HUDEP-2 (cell line): ENCODE measurements around the gene MTA1.

Experiments used
- DNase-seq, 76 experiments: peaks; one replicate each; lab custom pipeline; 2025; ENCODE audit not compliant: unreplicated experiment in 76 of 76; lab: John Stamatoyannopoulos, UW

MTA1 gene

DNA sequence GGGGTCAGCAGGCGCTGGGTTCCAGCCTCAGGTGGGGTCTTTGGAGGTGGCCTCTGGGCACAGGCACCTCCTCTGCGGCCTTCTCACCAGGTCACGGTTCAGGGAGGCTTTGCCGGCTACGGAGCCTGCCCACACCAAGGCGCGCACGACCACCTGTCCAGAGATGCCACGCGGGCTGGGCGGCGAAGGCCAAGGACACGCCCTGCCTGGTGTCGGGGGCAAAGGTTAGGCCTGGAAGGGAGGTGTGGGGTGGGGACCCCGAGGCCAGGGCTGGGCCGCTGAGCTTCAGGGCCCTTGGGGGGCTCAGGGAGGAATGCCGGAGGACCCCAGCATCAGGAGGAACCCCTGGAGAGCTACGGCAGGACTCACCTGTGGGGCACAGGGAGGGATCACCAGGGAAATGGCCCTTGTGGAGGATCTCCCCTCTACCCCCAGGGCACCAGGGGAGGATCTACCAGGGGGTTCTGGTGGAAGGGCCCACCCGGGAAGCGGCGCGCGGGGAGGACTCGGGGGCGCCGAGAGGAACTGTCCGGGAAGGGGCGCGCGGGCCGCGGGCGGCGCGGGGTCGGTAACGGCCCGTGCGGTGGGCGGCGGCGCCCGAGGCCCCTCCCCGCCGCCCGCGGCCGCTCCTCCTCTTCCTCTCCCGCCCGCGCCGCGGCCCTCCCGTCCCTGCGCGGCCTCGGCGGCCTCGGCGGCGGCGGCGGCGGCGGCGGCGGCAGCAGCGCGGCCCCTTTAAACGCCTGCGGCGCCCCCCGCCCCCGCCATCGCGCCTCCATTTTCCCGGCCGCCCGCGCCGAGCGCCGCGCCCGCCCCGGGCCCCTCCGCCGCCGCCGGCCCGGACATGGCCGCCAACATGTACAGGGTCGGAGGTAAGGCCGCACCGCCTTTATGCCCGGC, at the start of gene MTA1:
MTA1 (plus strand) TSS at position 633 of the 897 bp plus-strand sequence; CDS start at position 842, 209 bp downstream.
- peak in 8 of 76 experiments; percentile 15 to 30 (median 21) for DNase-seq

DNA sequence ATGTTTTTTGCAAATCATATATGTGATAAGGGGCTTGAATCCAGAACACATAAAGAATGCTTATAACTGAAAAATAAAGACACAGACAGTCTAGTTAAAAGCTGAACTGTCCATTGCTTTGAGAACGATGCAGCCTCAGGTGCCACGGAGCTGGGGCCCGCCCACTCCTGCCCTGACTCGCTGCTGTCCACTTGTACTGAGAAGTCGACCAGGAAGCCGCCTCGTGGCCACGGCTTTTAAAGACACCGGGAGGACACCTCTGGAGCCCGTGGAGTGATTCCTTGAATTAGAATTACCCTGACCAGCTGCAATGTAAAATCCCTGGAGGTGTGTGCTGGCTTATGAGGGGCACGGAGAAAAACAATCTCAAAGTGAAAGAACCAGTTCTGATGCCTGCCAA, 45.2 kb upstream of the MTA1 start:
- no peak for DNase-seq

DNA sequence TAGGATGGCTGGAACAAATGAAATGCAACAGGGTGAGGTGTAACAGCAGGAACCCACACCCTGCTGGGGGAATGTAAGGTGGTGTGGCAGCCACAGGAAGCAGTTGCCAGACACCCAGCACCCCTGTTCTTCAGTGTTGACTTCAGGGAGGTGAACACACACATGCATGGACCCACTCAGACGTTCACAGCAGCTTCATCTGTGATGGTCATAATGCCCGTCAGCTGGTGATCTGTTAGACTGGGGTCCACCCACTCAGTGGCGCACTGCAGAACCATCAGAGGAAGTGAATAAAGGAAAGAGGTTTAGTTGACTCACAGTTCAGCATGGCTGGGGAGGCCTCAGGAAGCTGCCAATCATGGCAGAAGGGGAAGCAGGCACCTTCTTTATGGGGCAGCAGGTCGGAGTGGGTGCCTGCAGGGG, 44.0 kb upstream of the MTA1 start:
- DNase-seq = peak in 1 of 76 experiments; percentile 4

DNA sequence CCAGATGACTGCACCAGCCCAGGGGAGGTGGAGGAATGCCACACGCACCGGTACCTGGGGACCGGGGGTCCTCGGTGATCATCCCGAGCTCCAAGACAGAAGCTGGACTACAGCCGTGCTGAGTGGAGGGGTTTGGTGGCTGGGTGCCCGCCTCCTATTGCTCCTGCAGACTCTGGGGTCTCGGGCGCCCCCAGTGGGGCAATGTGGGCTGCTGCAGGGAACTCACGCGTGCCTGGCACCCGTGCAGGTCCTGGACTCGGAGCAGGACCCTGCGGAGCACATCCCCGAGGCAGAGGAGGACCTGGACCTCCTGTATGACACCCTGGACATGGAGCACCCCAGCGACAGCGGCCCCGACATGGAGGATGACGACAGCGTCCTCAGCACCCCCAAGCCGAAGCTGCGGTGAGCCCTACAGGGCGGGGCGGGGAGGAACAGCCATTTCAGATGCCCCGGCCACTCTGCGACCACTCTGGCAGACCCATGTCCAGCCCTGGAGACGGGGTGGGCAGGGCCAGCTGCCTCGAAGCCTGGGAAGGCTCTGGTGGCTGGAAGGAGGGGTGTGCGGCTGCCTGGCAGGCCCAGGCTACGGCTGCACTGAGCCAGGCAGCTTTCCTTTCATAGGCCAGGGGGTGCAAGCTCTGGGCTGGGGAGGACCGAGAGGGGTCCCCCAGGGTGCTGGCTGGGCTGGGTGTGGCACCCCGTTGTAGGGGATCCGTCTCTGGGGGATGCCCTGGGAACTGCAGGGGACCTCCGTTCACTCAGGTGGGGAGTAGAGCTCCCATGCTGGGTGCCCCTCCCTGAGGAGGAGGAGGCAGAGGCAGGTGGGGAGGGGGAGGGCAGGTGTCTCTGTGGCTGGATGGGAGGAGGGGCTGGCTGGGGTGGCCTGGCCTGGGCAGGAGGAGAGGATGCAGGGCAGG, 42.8 kb upstream of the MTA1 start:
- no peak for DNase-seq

DNA sequence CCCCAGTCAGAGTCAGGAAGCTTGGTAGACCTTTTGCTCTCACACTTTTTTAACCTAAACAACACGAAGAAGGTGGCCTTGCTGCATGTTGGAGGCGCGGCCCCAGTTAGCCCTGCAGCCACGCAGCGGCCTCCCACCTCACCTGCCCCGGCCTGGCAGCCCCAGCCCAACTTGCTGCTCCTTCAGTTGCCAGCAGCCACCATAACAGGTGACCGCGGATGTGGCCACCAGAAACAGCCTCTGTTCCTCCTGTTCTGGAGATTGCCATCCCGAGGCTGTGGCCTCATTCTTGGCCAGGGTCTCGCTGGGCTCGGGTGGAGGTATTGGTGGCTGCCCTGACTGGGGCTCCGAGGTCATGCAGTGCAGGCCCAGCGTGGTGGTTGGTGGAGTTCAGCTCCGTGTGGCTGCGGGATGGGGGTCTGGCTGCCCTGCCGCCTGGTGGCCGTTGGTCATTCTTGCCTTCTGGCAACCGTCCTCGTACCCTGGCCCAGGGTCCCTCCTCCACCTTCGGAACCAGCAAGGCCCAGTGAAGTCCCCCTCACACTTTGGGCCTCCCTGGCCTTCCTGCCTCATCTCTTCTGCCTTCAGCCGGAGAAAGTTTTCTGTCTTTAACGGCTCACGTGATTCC, 42.0 kb upstream of the MTA1 start:
- DNase-seq = no peak

DNA sequence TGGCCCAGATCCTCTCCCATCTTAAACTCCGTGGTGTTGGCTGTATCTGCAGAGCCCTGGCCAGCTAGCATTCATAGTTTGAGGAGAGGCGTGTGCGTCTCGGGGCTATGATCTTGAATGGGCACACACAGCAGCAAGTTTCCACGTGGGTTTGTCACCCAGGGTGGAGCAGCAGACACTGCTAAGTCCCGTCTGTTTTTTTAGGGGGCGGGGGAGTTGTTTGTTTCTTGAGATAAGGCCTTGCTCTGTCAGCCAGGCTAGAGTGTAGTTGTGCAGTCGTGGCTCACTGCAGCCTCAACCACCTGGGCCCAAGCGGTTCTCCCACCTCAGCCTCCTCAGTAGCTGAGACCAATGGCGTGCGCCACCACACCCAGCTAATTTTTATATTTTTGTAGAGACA, 41.4 kb upstream of the MTA1 start:
- DNase-seq = peak in 60 of 76 experiments; percentile 11 to 78 (median 53)

DNA sequence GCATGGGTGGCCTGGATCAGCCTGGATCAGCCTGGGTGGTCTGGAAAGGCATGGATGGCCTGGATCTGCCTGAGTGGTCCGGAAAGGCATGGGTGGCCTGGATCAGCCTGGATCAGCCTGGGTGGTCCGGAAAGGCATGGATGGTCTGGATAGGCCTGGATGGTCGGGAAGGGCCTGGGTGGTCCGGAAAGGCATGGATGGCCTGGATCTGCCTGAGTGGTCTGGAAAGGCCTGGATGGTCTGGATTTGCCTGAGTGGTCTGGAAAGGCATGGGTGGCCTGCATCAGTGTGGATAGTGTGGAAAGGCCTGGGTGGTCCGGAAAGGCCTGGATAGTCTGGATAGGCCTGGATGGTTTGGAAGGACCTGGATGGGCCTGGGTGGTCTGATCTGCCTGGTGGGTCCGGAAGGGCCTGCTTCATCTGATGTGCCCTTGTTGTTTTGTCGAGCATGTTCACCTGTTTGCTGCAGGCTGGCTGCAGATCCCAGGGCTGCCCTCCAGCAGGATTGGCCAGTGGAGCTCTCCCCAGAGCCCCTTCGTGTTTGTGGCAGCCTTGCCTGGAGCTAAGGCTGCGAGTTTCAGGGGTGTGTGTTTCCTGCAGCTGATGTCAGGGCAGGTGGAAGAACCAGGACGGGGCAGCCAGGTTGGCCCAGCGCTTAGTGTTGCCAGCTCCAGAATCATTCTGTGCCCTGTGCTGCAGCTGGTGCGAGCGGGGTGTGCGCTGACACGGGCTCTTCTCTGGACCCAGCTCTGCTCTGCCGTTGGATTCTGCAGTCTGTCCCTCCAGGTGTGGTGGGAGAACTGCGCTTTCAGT, 40.5 kb upstream of the MTA1 start:
- no peak for DNase-seq

DNA sequence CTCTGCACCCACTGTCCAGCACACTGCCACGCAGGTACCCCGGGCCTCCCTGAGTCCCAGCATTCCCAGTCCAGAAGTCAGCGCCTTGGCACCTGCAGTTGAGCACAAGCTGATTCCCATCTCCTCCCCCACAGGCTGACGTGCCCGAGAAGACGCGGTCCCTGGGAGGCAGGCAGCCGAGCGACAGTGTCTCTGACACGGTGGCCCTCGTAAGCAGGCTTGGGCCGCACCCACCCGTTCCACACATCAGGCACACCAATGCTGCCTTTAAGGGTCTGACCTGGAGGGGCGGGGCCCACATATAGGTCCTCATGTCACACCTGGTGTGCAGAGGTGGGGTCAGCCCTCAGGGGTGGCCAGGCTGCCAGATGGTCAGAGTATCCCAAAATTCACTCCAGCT, 39.7 kb upstream of the MTA1 start:
- DNase-seq = no peak

DNA sequence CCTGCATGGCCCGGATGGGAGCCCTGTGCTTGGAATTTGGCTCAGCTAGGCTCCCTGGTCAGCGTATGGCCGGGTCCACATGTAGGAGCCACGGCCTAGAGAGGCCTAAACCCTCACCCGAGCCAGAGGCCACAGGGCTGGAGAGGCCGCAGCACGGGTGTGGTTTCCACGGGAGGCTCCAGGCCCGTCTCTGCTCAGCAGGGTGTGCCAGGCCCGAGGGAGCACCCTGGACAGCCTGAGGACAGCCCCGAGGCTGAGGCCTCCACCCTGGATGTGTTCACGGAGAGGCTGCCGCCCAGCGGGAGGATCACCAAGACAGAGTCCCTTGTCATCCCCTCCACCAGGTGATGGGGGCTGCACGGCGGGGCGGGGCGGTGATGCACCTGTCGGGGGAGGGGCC, 38.9 kb upstream of the MTA1 start:
- no peak for DNase-seq

DNA sequence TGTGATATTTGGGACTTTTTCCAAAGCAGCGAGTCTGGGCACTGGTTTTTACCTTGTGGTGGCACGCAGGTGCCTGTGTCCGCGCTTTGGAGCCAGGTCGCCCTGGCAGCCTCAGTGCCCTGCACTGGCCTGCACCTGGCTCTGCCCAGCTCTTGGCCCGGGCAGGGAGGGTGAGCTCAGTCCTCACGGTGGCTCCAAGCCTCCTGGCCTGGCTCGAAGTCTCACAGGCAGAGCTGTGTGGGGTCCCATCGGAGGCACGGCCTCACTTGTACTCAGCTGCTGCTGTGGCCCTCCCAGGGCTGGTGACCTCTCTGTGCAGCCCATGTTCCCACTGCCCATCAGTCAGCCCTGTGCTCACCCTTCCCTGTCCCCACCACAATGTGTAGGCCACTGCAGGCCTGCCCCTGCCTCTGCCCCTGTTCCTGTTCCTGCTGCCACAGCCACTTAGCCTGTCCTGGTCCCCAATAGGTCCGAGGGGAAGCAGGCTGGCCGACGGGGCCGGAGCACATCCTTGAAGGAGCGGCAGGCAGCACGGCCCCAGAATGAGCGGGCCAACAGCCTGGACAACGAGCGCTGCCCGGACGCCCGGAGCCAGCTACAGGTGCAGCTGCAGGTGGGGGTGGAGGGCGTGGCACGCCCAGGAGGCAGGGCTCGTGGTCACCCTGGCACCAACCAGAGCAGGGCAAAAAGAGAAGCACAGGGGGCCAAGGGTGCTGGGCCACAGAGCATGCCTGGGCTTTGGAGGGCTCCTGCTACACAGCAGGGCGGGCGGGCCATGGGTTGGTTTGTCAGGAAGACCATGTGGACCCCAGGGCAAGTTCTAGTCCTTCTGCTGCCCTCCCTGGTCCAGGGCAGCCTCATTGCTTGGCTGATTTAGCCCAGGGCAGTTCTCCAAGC, 37.9 kb upstream of the MTA1 start:
- DNase-seq = no peak

DNA sequence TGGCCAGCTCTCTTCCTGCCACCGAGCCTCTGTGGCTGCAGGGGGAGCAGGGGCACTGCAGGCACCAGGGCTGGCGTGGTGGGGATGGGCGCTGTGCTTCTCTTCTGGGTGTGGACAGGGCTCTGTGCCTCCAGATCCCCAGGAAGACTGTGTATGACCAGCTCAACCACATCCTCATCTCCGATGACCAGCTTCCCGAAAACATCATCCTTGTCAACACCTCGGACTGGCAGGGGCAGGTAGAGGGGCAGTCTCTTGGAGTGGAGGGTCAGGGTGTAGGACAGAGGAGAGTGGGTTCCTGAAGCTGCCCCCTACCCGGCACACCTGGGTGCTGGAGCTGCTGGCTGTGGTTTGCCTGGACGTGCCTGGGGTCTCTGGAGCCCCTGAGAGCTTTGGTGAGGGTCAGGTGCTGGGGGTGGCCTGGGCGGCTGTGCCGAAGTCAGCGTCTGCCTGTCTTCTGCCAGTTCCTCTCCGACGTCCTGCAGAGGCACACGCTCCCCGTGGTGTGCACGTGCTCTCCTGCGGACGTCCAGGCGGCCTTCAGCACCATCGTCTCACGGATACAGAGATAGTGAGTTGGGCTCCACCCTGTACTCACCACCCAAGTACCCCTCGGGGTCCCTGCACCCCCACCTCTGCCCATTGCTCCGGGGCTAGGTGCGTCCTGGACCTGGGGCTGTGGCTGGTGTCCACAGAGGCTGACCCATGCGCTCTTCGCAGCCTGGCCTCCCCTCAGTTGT, 37.1 kb upstream of the MTA1 start:
- DNase-seq = no peak

DNA sequence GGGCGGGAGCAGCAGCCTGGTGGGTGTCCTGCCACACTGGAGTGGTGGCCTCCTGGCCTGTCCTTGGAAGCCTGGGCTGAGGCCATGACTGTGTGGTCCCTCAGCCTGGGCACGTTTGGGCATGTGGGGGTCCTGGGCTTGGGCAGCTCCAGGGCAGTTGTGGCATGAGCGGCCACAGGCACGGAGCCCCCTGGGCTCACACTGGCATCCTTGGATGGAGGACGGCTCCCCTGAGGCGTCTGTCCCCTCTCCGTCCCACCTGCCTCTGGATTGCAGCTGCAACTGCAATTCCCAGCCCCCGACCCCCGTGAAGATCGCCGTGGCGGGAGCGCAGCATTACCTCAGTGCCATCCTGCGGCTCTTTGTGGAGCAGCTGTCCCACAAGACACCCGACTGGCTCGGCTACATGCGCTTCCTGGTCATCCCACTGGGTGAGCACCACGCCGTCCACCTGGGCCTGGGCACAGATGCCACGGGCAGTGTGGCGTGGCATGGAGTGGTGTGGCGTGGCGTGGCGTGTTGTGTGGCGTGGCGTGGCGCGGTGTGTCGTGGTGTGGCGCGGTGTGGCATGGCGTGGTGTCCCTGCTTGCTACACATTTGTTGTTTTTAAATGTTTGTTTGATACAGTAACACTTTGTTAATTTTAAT, 36.4 kb upstream of the MTA1 start:
- DNase-seq = no peak

DNA sequence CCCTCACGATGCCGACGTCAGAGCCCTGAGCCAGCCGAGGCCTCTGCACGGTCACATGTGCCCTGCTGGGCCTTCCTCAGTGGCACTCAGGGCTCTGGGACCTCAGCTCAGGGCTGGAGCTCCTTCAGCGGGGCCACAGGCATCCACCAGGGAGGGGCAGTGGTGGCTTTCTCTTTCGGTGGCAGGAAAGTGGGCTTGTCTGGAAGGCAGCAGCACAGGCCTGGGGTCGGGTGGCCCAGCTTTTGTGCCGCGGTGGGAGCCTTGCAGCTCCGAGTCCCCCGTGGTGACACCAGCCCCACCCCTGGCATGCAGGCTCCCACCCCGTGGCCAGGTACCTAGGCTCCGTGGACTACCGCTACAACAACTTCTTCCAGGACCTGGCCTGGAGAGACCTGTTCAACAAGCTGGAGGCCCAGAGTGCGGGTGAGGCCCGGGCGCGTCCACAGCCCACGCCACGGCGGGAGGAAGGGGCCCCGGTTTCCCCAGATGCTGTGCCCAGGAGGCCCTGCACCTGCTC, 35.5 kb upstream of the MTA1 start:
- no peak for DNase-seq

DNA sequence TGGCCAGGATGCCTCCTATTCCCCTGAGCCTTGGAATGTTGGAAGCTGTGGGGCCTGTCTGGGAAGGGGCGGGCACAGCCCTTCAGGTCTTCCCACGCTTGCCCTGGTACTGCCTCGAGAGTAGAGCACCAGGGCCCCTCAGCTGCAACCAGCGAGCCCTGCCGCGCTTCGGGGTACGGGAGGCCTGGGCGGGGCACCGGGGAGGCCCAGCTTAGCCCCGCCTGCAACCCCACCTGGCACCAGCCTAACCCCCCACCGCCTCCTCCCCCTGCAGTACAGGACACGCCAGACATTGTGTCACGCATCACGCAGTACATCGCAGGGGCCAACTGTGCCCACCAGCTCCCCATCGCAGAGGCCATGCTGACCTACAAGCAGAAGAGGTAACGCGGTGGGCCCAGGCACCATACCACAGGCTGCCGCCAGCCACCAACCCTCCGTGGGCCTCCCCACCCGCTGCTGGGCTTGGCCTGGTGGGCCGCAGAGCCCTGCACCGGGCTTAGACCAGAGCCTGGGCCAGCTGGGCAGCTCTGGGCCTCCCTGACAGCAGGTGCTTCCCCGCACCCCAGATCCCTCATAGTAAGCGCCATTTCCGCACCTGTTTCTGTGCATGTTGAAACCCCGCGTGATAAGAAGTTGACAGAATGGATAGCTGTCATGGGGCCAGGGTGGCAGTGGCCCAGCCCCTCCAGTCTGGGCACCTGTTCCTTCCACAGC, 34.9 kb upstream of the MTA1 start:
- DNase-seq = no peak

DNA sequence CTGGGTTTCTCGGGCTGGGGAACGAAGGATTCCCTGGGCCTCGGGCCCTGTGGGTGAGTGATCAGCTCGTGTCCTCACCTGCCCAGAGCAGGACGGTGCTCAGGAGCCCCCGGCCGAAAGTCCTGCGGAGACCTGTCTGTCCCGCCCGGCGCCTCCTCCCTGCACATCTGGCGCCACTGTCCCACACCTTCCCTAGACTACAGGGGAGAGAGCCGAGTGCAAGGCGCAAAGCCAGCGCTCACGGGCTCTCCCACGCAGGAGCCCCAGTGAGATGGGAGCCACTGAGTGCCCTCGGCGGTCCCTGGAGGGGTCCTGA, 34.3 kb upstream of the MTA1 start:
- DNase-seq = no peak

DNA sequence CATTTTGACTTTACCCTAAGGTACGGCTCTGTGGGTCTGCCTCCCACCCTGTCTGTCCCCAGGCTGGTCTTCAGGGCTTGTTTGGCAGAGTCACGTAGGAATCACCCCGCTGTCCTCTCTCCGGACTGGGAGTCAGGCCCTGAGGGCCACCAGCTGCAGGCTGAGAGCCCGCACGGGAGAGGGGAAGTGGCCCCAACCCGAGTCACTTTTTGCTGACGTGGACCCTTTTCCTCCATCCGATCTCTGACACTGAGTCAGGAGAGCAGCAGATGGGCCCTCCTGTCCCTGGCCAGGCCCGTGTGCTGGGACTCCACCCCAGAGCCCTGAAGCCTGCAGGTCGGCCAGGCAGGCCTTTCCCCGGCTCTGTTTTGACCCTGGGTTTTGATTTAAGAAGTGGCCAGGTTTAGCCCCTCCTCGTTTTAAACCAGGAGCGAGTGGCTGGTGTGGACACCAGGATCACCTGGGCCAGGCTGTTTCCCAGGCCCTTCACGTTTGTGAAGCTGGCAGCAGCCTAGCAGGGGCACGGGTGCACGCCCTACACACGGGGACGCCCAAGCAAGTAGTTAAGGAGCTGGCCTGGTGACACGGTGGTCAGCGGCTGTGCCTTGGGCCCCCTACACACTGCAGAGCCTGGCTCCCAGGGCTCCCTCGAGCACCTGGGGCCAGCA, 33.8 kb upstream of the MTA1 start:
- DNase-seq = no peak
